Measurements from ENCODE around the gene NRN1L.
A peak's percentile ranks its signal among the peaks of the same experiment; 100 is the strongest.

Gene NRN1L

DNA sequence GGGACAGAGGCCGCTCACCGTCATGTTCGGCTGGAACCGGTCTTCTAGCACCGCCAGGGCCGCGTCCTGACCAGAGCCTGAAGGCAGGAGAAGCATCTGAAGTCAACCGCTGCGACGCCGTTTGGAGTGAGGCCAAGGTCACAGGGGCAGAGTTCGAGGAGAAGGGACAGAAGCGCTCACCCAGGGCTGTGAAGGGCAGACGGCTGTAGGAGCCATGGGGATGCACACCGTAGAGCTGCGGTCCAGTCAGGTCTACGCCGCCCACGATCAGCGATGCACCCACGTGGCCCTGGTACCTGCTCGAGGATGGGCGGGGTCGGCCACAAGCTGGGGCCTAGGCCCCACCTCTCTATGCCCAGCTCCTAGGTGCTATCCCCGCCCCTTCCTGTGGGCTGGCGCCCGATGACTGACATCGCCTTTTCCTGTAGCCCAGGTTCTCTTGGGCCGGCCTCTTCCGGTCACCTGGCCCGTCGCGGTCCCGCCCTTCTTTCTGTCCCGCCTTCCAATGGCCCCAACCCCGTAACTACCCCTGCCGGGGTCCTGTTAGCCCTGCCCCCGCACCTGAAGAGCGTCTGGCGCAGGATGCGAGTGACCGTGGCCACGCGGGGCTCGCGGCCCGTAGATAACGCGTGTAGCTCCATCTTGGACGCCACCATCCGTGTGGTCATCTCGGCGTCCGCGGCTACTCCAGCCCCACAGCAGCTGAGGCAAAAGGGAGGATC, 50.9 kb downstream of the NRN1L start:
- peak; percentile 99 for DNase-seq (ENCODE audit: low spot score)

All from hepatic stellate cell (primary cell).